ENCODE data around the gene MAPK12.

MAPK12 gene

DNA sequence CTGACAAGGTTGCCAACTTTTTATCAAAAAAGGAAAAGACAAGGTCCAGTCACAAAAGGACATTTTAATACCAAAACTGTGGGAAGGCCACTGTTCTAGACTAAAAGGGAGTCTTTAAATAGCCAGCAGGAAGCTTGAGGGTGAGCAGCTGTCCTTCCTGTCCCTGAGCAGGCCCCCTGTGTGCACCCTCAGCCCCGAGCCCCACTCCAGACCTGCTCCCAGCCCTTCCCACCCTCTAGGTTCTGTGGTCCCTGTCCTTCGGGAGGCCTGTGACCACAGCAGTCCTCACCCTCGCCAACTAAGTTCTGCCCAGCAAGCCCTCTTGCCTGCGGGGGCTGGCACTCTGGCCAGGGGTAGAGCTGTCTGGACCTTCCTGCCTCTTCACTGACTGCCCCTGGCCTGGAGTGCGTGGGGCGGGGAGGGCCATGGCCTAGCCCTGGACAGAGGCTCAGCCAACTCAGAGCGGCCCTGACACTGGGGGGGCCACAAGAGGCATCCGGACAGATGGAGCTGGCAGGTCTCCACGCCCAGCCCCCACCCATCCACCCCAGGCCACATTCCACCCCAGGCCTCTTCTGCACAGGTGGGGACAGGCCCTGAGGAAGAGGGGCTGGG lies 47.6 kb upstream of the MAPK12 start:
- TF ChIP-seq, protein P1, sequence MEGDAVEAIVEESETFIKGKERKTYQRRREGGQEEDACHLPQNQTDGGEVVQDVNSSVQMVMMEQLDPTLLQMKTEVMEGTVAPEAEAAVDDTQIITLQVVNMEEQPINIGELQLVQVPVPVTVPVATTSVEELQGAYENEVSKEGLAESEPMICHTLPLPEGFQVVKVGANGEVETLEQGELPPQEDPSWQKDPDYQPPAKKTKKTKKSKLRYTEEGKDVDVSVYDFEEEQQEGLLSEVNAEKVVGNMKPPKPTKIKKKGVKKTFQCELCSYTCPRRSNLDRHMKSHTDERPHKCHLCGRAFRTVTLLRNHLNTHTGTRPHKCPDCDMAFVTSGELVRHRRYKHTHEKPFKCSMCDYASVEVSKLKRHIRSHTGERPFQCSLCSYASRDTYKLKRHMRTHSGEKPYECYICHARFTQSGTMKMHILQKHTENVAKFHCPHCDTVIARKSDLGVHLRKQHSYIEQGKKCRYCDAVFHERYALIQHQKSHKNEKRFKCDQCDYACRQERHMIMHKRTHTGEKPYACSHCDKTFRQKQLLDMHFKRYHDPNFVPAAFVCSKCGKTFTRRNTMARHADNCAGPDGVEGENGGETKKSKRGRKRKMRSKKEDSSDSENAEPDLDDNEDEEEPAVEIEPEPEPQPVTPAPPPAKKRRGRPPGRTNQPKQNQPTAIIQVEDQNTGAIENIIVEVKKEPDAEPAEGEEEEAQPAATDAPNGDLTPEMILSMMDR (IDR thresholded peaks at IDR 0.05) = no peak
- Histone ChIP-seq H3K9me3 (ENCODE audit: control insufficient read depth, low read length) (no peaks in the 10 kb centered on the region), H3K4me3 (ENCODE audit: low read depth, low read length) (no peak overlapping the region), H3K27me3 (ENCODE audit: control insufficient read depth, insufficient read depth, low read length) (no peaks in the 10 kb centered on the region), H3K4me2 (ENCODE audit: low read length) (no peak overlapping the region), H3K27ac (peak overlapping the region; percentile 47), H3K79me2 (peaks cover 2% of the 10 kb centered on the region), H3K9ac (no peak overlapping the region), H2AFZ (no peak overlapping the region), H3K36me3 (ENCODE audit: control insufficient read depth, insufficient read depth, low read length) (no peaks in the 10 kb centered on the region), H3K4me1 (peaks cover 3% of the 10 kb centered on the region)

DNA sequence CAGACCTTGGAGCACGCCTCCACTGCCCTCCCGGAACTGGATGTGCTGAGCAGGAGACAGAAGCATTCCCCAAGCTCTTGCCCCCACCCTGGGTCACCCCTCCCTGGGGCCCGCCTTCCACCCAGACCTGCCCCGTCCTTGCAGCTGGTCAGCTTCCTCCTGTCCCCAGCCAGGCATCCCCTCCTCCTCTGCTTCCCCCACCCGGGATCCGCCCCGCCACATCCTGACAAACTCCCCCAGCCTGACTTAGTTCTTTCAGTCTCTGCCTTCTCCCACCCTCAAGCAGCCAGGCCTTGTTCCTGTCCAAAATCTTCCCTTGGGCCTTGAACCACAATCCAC lies 47.1 kb upstream of the MAPK12 start:
- Histone ChIP-seq H3K9me3 (ENCODE audit: control insufficient read depth, low read length) (no peaks in the 10 kb centered on the region), H3K4me3 (ENCODE audit: low read depth, low read length) (no peak overlapping the region), H3K4me2 (ENCODE audit: low read length) (no peak overlapping the region), H3K79me2 (peaks cover 2% of the 10 kb centered on the region), H3K9ac (no peak overlapping the region), H3K36me3 (ENCODE audit: control insufficient read depth, insufficient read depth, low read length) (no peaks in the 10 kb centered on the region), H3K27me3 (ENCODE audit: control insufficient read depth, insufficient read depth, low read length) (no peaks in the 10 kb centered on the region), H2AFZ (no peak overlapping the region), H3K27ac (peak overlapping the region; percentile 47), H3K4me1 (peaks cover 3% of the 10 kb centered on the region)
- TF ChIP-seq, protein P1 (IDR thresholded peaks at IDR 0.05) = no peak

DNA sequence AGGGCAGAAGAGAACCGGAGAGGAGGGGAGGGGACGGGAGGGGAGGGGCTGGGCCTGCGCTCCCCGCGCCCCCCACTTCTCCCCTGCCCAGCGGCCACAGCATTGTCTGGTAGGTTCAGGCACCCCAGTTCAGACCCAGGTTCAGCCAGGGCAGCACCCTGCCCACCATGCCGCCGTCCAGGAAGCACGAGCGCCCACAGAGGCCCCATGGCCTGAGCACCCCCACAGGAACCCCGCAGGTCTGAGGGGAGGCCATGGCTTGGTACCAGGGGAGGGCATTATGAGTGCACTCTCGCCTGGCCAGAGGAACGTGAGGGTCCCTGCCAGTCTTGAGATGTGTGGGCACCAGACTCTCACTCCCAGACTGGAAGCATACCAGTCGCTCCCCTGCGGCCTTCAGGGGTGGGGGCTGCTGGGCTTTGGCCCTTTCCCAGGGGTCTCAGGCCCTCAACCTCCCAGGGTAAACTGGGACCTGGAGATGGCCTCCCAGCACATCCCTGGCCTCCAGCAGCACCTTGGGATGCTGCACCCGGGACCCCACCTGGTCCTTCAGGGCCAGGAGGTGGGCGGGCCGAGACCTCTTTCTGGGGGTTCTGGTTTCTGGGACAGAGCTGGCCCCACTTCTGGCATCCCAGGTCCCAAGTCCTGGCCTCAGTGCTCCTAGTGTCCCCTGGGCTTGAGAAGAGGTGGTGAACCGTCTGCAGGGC lies 46.6 kb upstream of the MAPK12 start:
- H3K9me3 ChIP-seq (ENCODE audit: control insufficient read depth, low read length) = no peaks in the 10 kb centered on the region
- H3K79me2 ChIP-seq = peaks cover 2% of the 10 kb centered on the region
- H3K4me3 ChIP-seq (ENCODE audit: low read depth, low read length) = no peak overlapping the region
- peaks cover 8% of the 10 kb centered on the region for H3K4me1 ChIP-seq
- no peak overlapping the region for H3K9ac ChIP-seq
- H3K4me2 ChIP-seq (ENCODE audit: low read length) = no peak overlapping the region
- peak overlapping the region; percentile 36 for H3K27ac ChIP-seq
- H3K27me3 ChIP-seq (ENCODE audit: control insufficient read depth, insufficient read depth, low read length) = no peaks in the 10 kb centered on the region
- no peak overlapping the region for H2AFZ ChIP-seq
- TF ChIP-seq, protein P1 (IDR thresholded peaks at IDR 0.05) = no peak
- no peaks in the 10 kb centered on the region for H3K36me3 ChIP-seq (ENCODE audit: control insufficient read depth, insufficient read depth, low read length)

DNA sequence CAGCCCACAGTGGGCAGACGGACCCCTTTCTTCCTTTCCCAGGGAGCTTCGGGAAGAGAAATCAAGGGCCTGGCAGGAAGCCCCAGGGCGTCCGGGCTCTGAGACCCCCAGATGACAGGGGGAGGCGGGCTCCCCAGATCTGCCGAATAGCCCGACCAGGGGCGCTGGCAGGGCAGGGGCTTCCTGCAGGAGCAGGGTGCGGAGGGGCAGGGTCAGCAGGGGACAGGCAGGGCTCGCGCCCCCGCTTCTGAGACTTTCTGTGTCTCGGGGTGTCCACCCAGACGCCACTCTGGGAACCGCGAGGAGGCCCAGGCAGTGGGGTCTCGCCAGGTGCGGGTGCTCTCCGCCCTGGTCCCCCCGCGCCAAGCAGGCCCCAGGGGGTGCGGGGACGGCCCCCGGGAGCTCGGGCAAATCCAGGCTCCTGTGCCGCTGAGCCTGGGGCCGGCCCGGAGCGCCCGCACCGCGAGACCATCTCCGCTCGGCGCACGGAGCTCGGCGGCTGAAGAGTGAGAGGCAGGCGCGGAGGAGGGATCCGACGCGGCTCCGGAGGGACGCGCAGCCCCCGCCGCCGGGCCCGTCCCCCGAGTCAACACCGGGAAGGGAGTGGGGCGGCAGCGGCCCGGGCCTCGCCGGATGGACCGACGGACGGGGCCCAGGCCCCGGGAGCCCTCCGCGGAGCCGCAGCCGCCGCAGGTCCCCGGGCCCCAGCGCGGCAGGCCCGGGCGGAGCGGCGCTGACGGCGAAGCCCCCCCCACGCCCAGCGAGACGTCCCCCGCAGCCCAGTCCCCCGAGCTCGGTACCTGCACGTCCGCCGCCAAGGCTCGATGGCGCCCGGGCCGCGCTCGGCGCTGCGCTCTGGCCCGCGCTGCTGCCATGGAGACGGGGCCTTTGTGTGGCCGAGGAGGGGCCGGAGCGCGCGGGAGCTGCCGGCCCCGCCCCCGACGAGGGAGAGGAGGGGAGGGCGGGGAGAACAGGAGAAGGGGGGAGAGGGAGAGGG lies 45.6 kb upstream of the MAPK12 start, which contains the start of gene PLXNB2:
TSS of gene PLXNB2 (minus strand) at position 894 of the 997 bp plus-strand sequence. CDS start 17,062 bp downstream, outside the sequence.
- Histone ChIP-seq H3K9ac (peak within 1 kb of the TSS; percentile 84), H3K27me3 (ENCODE audit: control insufficient read depth, insufficient read depth, low read length) (no peaks in the 10 kb centered on the region), H3K4me3 (ENCODE audit: low read depth, low read length) (peak within 1 kb of the TSS; percentile 76), H3K36me3 (ENCODE audit: control insufficient read depth, insufficient read depth, low read length) (no peaks in the 10 kb centered on the region), H3K27ac (peak within 1 kb of the TSS; percentile 95), H3K4me2 (ENCODE audit: low read length) (peak within 1 kb of the TSS; percentile 94), H3K79me2 (peaks cover 10% of the 10 kb centered on the region), H2AFZ (no peak within 1 kb of the TSS), H3K4me1 (peaks cover 17% of the 10 kb centered on the region), H3K9me3 (ENCODE audit: control insufficient read depth, low read length) (no peaks in the 10 kb centered on the region)
- TF ChIP-seq, protein P1 (IDR thresholded peaks at IDR 0.05) = no peak
